Stimulated activated CD4-positive, alpha-beta T cell treated with anti-CD3 and anti-CD28 coated beads, Interleukin-1b, Interleukin-23, amount 100 ng/mL, for 4 hours (primary cell): ENCODE measurements around the gene HSPA1B.
"Not testable (repeated sequence)": the region's sequence is repeated elsewhere in the genome, so short reads cannot be mapped to it uniquely, and the experiment has no call there.

ENCODE experiments used
- DNase-seq, 2 donors: peaks; one replicate each; pipeline ENCODE4 v3.0.0-alpha.2; 2020; ENCODE audit warnings: low read depth in 2 of 2

Gene HSPA1B

DNA sequence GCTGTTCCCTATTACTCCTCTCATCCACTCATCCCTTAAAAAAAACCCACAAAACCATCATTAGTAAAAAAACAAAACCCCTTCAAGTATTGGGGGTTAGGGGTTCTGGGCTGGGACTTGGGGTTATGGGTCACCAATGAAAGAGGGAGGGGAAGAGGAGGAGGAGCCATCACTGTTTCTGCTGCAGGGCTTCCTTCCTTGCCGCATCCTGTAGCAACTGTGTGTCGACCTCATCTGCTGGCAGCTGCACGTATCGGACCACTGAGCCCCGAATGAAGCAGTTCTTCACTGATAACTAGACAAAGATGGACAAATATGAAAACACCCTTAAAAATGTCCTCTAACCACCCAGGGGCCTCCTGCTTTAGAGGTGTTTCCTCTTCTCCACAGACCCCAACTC is 29.9 kb upstream of the HSPA1B start:
- DNase-seq, result no peak

DNA sequence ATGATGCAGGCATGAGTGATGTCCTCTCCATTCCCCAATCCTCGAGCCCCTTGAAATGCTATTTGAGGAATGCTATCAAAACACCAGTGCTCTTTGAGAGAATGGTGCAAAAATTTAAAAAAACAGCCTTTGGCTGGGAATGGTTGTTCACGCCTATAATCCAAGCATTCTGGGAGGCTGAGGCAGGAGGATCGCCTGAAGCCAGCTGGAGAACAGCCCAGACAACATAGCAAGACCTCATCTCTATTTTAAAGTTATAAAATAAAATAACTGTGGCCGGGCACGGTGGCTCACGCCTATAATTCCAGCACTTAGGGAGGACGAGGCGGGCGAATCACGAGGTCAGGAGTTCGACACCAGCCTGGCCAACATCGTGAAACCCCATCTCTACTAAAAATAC is 27.8 kb upstream of the HSPA1B start:
- no peak for DNase-seq

DNA sequence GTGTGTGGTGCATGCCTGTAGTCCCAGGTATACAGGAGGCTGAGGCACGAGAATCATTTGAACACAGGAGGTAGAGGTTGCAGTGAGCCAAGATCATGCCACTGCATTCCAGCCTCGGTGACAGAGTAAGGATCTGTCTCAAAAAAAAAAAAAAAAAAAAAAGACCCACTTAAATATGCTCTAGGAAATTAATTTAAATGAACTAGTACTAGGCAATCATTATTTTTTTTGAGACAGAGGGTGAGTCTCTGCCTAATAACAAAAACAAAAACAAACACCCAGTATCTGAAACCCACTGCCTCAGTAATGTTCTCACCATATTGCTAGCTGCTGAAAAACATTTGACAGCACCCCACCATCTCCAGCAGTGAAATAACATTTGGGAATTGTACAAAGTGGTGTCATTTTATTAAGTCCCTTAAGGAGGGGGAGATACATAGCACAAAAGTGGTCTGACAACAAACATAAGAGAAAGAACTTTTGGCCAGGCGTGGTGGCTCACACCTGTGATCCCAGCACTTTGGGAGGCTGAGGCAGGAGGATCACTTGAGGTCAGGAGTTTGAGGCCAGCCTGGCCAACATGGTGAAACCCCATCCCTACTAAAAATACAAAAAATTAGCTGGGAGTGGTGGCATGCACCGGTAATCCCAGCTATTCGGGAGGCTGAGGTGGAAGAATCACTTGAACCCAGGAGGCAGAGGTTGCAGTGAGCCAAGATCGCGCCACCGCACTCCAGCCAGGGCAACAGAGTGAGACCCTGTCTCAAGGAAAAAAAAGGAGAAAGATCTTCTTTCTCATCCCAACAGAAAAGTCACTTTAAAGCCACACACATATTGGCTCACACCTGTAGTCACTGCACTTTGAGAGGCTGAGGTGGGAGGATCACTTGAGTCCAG is 26.3 kb upstream of the HSPA1B start:
- not testable (repeated sequence) for DNase-seq

DNA sequence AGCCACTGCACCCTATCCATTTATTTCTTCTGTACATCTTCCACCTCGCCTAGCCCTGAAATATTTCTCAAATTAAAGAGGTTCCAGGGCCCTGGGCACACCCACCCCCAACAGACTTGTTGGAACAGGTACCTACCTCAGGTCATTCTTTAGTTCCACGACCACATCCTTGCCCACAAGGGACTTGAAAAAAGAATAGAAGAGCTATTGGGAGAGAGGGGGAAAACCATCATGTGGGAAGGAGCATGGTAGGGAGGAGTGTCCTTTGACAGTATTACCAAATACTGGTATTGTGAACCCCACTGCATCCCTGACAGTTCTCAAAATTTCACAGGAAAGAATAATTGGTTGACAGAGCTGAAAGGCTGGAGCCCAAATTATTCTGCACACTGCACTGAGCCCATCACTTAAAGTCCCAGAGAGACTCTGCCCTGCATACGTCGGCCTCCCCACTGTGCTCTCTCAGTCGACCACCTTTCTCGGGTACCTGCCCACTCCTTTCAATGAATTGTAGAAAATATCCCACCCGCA is 21.5 kb upstream of the HSPA1B start:
- DNase-seq, result no peak

DNA sequence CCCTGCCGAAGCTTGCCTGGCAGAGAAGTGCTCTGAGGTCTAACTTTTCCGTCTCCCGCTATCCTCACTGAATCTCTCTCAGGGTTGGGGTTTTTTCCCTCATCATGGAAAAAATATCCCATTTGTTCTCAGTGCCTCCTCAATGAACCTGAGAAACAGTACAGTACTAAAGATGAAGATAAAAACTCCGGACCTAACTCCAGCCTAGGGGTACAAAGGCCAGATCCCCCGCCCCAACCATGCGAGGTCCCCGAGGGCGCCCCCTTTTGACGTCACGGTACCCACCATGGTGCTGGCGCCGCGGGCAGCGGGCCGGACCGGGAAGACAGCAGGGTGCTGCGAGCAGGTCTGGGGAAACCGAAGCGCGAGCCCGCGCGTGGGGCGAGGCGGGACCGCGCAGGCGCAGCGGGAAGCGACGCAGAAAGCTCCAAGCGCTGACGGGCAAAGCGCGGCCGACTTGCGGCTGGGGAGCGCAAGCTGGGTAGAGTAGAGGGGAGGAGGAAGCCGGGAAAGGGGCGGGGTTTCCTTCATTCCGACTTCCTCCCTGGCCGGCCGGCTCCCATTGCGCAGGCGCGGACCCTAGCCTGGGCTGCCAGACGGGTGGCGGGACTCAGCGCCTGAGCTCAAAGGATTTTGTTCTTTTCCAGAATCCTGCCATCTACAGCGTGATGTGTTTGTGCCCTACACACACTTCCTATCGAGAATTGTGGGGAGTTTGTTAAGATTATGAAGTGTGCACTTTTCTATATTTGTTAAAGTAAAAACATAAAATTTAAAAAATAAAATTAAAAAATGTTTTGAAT is 20.9 kb upstream of the HSPA1B start, which contains the start of gene LSM2:
Gene LSM2, minus strand, starts transcription at position 497 of the 803 bp plus-strand sequence. Its CDS starts 209 bp downstream, at position 288.
- DNase-seq, result peak; percentile 96 to 97

DNA sequence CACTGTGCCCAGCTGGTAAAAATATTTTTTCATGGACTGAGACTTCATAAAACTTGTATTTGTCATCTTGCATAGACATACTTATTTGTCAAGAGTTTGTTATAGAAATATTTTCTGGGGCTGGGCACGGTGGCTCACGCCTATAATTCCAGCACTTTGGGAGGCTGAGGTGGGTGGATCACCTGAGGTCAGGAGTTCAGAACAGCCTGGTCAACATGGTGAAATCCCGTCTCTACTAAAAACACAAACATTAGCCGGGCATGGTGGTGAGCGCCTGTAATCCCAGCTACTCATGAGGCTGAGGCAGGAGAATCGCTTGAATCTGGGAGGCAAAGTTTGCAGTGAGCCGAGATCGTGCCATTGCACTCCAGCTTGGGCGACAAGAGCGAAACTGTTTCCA is 18.9 kb upstream of the HSPA1B start:
- DNase-seq, result not testable (repeated sequence)

DNA sequence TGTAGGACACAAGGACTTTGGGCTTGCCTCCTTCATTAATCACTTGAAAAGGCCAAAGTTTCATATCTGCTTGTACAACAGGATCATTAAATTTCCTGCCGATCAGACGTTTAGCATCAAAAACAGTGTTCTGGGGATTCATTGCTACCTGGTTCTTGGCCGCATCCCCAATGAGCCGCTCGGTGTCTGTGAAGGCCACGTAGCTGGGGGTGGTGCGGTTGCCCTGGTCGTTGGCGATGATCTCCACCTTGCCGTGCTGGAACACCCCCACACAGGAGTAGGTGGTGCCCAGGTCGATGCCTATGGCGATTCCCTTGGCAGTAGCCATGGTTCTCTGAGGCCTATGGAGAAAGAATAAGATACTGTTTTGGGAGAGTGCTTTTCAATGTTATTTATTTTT is 15.9 kb upstream of the HSPA1B start:
- DNase-seq, result no peak

DNA sequence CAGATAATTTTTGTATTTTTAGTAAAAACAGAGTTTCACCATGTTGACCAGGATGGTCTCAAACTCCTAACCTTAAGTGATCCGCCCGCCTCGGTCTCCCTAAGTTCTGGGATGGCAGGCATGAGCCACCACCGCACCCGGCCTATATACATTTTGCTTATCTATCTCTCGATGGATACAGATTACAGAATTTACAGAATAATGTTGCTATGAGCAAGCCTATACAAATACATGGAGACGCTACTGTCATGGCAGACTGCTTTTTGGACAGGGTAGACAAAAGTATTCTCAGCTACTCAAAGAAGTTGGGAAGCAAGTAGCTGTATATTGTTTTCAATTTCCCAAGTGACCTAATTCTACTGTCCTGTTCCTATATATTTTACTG is 14.1 kb upstream of the HSPA1B start:
- DNase-seq, result no peak

DNA sequence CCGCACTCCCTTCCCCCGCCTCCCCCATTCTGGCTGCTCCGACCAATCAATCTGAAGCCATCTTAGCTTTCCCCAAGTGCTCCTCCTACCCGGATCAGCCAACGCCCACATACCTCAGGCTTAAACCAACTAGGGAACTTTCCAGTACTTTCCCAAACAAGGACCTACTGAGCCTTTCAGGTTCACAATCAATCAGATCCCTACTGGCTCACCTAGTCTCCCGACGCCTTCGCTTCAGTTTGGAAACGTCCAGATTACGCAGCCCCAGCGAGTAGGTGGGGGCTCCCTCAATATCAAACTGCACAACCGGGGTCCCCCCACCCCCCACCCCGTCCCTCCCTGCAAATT is 12.9 kb upstream of the HSPA1B start:
- peak; percentile 46 to 57 for DNase-seq

DNA sequence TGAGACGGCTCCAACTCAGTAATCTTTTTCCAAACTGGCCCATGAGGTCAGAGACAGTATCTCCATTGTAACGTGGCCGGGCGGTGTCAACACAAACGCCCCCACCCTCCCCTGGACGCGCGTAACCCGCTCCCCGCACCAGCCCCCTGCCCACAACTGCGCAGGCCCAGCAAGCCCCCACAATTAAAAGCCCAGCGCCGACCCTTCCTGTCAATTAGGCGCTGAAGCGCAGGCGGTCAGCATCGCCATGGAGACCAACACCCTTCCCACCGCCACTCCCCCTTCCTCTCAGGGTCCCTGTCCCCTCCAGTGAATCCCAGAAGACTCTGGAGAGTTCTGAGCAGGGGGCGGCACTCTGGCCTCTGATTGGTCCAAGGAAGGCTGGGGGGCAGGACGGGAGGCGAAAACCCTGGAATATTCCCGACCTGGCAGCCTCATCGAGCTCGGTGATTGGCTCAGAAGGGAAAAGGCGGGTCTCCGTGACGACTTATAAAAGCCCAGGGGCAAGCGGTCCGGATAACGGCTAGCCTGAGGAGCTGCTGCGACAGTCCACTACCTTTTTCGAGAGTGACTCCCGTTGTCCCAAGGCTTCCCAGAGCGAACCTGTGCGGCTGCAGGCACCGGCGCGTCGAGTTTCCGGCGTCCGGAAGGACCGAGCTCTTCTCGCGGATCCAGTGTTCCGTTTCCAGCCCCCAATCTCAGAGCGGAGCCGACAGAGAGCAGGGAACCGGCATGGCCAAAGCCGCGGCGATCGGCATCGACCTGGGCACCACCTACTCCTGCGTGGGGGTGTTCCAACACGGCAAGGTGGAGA is 12.3 kb upstream of the HSPA1B start, which contains the start of the genes HSPA1A and HSPA1L:
Gene HSPA1A, plus strand, starts transcription at position 519 of the 814 bp plus-strand sequence. Its CDS starts 214 bp downstream, at position 733.
Gene HSPA1L, minus strand, starts transcription at position 259 of the 814 bp plus-strand sequence. CDS start 3,311 bp downstream, outside the sequence.
- peak; percentile 40 to 48 for DNase-seq

DNA sequence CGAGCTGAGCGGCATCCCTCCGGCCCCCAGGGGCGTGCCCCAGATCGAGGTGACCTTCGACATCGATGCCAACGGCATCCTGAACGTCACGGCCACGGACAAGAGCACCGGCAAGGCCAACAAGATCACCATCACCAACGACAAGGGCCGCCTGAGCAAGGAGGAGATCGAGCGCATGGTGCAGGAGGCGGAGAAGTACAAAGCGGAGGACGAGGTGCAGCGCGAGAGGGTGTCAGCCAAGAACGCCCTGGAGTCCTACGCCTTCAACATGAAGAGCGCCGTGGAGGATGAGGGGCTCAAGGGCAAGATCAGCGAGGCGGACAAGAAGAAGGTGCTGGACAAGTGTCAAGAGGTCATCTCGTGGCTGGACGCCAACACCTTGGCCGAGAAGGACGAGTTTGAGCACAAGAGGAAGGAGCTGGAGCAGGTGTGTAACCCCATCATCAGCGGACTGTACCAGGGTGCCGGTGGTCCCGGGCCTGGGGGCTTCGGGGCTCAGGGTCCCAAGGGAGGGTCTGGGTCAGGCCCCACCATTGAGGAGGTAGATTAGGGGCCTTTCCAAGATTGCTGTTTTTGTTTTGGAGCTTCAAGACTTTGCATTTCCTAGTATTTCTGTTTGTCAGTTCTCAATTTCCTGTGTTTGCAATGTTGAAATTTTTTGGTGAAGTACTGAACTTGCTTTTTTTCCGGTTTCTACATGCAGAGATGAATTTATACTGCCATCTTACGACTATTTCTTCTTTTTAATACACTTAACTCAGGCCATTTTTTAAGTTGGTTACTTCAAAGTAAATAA is 10.2 kb upstream of the HSPA1B start:
- DNase-seq, result not testable (repeated sequence)

DNA sequence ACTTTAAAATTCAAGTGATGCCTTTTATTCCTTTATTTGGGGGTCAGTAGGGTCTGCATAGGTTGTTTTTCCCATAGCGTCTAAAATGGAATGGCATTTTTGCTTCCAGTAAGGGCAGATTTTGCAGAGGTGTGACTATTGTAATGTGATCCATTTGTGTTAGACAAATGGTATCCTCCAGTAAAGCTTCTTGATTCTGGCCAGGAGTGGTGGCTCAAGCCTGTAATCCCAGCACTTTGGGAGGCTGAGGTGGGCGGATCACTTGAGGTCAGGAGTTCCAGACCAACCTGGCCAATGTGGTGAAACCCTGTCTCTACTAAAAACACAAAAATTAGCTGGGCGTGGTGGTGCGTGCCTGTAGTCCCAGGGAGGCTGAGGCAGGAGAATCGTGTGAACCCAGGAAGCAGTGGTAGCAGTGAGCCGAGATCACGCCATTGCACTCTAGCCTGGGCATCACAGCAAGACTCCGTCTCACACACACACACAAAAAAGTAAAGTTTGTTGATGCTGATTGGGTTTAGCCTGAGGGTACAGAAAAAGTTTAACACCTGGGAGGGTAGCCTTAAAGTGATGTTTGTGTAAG is 9.5 kb upstream of the HSPA1B start:
- DNase-seq, result not testable (repeated sequence)

DNA sequence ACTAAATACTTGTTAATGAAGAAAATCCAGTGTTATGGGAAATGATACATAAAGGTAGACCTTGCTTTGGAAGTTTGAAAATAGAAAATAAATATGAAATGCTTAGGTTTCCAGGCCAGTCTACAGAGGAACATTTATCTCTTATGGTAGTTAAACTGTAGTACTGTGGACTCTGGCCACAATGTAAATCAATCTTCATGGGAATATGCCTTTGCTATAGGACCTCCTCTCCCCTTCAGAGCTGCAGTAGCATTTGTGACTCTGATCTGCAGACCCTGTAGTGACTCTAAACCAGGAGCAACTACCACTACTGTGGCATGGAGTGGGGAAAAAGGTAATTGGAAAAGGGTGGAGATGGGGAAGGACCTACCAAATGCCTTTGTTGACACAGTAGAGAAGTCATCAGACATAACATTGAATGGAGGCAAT is 7.7 kb upstream of the HSPA1B start:
- DNase-seq, result no peak

DNA sequence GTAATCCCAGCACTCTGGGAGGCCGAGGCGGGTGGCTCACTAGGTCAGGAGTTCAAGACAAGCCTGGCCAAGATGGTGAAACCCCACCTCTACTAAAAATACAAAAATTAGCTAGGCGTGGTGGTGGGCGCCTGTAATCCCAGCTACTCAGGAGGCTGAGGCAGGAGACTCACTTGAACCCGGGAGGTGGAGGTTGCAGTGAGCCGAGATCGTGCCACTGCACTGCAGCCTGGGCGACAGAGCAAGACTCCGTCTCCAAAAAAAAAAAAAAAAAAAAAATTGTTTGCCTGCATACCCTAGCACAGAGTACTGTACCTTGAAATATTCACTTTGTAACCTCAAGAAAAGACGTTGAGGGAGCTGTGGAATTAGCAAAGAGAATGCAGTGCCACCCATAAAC is 7.1 kb upstream of the HSPA1B start:
- not testable (repeated sequence) for DNase-seq

DNA sequence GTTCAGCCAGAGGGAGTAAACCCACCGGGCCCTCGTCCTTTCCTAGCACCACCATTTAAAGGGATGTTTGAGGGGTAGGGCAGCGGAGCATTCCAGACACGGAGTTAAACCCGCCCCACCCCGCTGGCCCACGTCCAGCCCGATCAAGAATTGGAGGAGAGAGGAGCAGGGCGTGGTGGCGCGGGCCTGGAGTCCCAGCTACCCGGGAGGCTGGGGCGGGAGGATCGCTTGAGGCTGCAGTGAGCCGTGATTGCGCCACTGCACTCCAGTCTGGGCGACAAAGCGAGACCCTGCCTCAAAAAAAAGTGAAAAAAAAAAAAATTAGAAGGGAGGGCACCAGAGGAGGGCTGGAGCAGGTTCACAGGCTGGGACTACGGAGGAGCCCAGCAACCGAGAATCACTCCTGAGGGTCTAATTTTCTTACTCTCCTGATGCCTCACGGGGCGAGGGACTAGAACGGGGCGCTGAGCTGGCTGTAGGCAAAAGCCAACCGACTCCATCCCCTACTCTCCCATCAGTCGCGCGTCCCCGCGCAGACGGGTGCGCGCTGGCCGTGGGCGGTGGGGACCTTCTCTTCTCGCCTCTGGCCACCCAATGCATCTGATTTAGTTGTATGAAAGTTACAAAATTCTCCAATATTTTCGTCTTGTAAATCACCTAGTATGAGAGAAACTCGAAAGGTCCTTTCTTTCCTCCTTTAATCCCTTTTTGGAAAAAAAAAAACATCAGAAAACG is 6.1 kb upstream of the HSPA1B start:
- DNase-seq, result peak; percentile 44 to 70

DNA sequence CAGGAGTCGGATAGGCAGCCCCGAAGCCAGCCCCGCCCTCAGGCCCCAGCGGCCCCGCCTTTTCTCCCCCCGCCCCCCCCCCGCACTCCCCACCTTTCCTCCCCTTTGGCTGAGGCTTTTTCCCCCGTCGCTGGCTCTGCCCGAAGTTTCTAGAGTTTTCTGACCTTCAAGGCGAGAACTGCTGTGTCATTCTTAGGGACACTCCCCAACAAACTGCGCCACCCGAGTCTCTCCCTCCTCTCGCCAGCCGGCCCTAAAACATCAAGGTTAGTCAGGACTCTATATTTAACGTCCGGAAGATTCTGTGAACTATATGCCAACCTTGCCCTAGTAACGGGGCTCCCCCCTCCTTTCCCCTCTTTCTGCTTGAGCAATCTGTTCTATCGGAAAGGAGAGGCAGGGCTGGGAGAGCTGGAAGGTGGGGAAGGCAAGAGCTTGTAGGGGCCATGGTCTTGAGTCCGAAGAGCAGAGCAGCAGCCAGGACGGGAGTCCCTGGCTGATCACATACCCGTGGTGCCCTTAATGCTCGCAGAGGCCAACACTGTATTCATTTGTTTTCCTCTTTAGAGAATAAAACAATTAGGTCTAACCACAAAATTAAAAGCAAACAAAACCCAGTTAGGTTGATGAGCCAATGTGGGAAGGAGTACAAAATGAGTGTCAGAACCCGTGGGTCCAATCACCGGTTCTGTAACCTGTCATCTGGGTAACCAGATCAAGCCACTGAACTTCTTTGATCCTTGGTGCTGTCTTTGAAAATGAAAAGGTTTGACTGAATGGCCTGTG is 5.3 kb upstream of the HSPA1B start:
- peak in 1 of 2 donors; percentile 53 for DNase-seq

DNA sequence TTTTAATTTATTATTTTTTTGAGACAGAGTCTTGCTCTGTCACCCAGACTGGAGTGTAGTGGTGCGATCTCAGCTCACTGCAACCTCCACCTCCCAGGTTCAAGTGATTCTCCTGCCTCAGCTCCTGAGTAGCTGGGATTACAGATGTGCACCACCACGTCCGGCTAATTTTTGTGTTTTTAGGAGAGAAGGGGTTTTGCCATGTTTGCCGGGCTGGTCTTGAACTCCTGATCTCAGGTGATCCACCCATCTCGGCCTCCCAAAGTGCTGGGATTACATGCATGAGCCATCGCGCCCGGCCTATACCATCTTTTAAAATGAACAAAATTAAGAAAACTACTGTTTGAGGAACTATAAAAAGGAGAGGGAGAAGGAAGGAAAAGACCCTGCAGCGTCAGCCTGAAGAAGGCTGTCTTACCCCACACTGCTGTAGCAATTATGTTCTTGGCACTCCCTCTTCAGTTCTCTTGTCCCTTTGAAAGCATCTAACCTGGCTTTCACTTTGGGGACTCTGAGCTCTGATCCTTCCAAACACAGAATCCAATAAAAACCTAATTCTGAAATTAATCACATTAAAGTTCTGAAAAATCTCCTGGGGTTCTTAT is 3.8 kb upstream of the HSPA1B start:
- DNase-seq, result not testable (repeated sequence)

DNA sequence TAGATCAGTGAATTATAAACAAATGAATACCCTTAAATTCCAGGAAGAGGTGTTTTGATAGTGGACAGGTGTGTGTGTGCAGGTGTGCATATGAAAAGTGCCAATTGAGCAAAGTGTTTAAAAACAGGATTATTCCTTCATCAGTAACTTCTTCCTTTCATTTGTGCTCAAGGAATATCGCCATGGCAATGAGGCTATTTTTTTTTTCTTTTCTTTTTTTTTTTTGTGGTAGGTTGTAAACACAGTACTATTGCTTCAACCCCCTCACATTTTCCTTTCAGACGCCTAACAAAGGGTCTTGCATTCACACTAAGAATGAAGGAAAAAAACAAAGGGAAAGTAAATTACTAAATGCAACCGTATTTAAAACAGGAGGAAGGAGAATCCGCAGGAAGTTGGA is 2.0 kb upstream of the HSPA1B start:
- DNase-seq, result no peak
